GM19240 (cell line): Measurements from ENCODE around the gene UBAC2.
"Not testable (repeated sequence)": the region's sequence is repeated elsewhere in the genome, so short reads cannot be mapped to it uniquely, and the experiment has no call there.

Experiments
- DNase-seq: peaks from one replicate; pipeline ENCODE4 v3.0.0; 2011; ENCODE audit warnings: low spot score; ENCODE audit not compliant: insufficient read length

The UBAC2 gene

DNA sequence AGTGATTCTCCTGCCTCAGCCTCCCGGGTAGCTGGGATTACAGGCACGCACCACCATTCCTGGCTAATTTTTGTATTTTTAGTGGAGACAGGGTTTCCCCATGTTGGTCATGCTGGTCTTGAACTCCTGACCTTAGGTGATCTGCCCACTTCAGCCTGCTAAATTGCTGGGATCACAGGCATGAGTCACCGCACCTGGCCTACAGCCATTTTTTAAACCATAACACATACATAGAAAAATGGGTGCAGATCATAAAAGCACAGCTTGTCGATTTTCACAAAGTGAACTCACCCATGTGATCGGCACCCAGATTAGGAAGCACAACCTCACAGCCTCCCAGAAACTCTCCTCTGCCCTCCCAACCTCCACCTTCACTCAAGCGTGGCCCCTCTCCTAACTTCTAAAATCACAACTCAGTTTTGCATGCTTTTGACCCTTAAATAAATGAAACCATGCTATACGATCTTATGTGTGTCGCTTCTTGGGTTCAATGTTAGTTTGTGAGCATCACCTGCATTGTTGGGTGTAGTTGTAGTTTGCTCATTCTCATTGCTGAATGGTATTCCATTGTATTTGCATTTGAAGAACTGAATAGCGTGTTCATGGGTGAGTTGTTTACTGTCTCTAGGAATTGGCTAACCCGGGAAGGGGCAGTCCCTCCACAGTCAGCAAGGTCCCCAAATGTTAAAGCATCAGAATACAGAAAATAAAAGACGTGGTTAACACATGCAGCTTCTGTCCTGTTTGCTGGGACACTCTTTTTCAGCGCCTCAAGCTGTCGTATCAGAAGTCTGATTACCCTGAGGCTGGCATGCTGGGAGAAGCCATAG lies 210.2 kb downstream of the UBAC2 start:
- not testable (repeated sequence) for DNase-seq

DNA sequence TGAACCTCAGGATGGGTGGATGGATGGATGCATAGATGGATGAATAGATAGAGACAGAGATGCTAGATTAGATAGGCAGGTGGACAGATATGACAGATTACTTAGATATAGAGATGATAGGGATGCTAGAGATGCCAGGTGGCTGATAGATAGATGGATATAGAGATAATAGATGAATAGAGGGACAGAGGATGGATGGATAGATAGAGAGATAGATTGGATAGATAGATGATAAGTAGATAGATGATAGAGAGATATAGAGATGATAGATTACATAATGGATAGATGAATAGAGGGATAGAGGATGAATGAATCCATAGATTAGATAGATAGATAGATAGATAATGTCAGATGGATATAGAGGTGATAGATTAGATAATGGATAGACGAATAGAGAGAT lies 212.2 kb downstream of the UBAC2 start:
- no peak for DNase-seq

DNA sequence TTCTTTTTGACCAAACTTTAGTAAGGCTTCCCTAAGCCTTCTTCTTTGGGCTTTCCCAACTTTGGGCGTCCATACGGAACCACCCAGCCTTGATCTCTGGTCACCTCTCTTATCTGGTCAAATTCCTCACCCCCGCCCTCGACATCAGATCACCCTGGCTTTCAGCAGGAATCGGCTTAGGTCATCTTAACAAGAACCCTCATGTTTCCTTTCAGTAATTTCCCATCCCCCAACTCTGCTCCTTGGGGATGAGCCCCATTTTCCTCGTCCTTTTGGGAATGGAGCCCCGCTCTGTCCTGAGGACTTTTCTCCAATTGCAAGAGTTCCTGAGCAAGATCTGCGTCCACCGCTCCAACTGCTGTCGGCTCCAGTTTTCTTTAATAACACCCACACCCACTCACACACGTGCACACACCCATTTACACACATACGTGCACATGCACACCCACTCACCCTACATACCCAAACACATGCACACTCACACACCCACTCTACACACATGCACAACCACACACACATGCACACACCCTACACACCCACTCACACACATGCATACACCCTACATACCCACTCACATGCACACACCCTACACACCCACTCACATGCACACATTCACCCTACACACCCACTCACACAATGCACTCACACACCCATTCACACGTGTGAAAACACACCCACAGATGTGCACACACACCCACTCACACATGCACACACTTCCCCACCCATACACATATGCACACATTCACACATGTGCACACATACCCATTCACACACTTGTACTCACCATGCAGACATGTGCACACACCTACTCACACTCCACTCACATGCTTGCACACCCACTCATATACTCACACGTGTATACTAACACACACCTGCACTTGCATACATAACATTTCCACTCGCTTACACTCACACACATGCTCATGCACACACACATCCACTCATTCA lies 213.7 kb downstream of the UBAC2 start:
- DNase-seq: no peak

GRCh38 chr13:99415014-99415650 lies 214.5 kb downstream of the UBAC2 start:
- no peak for DNase-seq

- no peak for DNase-seq
Observed at GRCh38 chr13:99415851-99416331, 215.2 kb downstream of the UBAC2 start.

DNA sequence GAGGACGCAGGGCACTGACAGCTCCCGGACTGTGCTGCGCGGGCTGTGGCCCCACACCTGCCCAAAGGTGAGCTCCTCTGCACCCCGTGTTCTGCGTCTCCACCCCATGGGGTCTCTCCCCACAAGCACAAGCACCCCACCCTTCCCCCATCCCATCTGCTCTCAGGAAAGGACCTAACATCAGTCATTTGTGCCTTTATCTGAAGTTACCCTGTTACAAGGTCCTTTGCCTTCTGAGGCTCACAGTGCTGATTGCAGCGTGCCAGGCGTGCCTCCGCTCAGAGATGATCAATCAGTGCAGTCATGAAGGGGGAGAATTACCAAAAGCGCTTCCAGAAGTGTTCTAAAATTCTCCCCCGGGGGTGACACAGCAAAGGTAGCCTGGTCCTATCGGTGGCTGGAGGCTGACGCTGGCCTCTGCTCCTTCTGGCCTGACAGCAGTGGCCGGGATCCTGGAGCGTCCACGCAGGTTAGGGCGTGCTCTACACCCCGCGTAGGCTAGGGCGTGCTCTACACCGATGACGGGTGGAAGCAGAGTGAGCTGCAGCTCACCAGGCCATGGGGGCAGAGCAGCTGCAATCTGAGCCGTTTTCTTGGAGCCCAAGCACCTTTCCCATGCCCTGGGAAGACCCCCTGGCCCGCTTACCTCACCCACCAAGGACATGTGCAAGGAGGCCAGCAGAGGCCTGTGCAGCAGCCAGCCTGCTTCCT lies 215.9 kb downstream of the UBAC2 start:
- DNase-seq: no peak

- no peak for DNase-seq
Observed at GRCh38 chr13:99417201-99418102, 216.8 kb downstream of the UBAC2 start.

- no peak for DNase-seq
Observed at GRCh38 chr13:99418103-99418842, 217.6 kb downstream of the UBAC2 start.

DNA sequence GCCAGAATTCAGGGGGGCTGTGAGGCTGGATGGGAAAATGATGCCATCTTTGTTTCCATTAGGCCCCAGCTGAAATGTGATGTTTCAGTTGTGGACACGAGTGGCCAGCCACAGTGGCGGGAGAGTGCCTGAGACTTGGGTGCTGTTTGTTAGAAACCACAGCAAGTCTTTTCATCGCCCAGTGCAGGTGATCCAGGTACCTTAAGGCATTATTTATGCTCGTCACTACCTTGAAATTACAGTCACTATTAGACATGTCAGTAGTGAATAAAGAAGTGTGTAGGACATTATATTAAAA lies 218.1 kb downstream of the UBAC2 start:
- no peak for DNase-seq

DNA sequence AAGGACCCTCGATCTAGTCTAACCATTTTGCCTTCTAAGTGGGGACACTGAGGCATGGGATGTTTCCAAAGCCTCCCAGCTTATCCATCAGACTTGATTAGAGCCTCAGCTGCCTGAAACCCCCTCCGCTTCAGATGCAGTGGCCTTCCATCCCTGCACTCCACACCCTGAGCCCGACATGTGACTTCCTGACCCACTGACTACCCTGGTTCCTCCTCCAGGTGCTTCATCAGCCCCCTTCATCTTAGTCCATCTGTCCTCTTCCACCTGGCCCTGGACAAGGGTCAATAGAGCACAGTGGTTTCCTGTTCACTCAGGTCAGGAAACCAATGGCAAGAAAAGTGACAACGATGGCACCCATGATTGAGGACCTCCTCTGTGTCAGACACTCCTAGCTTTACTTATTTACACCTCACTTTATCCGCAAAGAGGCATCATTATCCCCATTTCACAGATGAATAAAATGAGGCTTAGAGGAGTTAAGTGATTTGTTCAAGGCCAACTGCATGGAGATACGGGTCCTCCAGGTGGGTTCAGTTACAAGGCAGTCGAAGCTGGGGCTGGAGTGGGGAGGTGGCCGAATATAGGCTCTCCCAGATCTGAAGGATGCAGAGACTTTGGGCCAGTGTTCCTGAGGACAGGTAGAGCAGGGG lies 219.1 kb downstream of the UBAC2 start:
- DNase-seq: no peak

GRCh38 chr13:99421271-99421670 lies 220.6 kb downstream of the UBAC2 start:
- DNase-seq: no peak

GRCh38 chr13:99421758-99422585 lies 221.3 kb downstream of the UBAC2 start:
- DNase-seq: no peak

- DNase-seq: no peak
Observed at GRCh38 chr13:99422586-99423220, 222.0 kb downstream of the UBAC2 start.

- no peak for DNase-seq
Observed at GRCh38 chr13:99425485-99426341, 225.1 kb downstream of the UBAC2 start.

DNA sequence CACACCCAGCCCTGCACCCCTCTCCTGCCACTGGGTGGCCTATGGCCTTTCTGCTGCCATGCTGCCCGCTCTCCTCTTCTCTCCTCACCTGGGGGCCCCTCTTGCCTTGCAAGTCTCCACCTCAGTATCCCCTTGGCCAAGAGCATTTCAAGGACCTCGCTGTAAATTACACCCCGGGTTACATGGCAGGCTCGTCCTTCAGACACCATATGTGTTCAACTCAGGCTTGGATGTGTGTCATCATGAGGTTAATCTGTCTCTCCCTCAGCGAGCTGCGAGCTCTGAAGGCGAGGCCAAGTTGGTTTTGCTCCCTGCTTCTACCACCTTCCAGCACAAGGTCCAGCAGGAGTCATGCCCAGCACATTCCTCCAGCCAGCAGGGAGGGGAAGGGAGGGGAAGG lies 225.8 kb downstream of the UBAC2 start:
- DNase-seq: no peak

DNA sequence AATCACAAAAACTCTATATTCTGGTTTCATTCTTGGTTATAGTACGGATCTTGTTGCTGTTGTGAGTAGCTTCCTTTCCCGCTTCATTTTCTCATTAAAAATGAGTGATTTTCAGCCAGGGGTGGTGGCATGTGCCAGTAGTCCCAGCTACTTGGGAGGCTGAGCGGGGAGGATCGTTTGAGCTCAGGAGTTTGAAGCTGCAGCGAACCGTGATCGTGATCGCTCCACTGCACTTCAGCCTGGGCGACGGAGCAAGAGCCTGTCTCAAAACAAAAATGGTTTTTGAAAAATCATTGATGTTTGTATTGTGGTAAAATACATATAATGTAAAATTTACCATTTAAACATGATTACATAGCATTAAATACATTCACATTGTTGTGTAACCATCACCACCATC lies 229.0 kb downstream of the UBAC2 start:
- DNase-seq: no peak
